Fibroblast of villous mesenchyme (primary cell): ENCODE measurements around the gene PKP1. TPM values are rescaled to one million over a fixed set of nuclear protein-coding genes. Genes with fewer than 3 reads are reported as not detected.

Experiments used
- DNase-seq: peaks from one replicate; pipeline ENCODE4 v3.0.0-alpha.2; 2010; ENCODE audit warnings: low read depth
- H3K4me3 ChIP-seq: 2 replicates; pipeline ENCODE4 v1.5.1; 2011; ENCODE audit warnings: low read depth, mild to moderate bottlenecking, low read length
- total RNA-seq: library from RNA; depleted of rRNA; stranded (reverse); fragments of >200 nt; gene quantifications from 2 replicates; pipeline ENCODE4 v1.2.3, GENCODE V29; 2012
- TF ChIP-seq, protein P1 (sequence below): IDR thresholded peaks from 2 replicates; pipeline ENCODE4 v1.5.1; 2012; ENCODE audit warnings: low read depth, mild to moderate bottlenecking, low read length; ENCODE audit not compliant: insufficient read depth

Gene PKP1
- total RNA-seq, 1 donor = not detected

DNA sequence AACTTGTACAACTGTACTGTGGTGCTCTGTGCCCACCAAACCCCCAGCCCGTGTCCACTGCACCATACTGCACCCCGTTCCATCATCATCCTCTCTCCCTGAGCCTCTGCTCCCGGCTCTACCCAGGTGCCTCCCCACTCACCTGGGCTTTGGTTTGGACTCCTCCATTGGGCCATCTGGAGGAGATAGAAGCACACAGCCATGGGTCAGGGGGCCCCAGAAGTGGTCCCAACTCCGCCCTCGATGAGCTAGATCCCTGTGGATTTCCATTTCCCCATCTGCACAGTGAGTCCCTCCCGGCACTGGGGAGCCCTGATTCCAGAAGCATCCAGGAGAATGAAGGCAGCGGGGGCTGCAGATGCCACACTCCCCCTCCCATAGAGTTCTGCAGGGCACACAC lies 83.4 kb downstream of the PKP1 start:
- H3K4me3 ChIP-seq = no peak overlapping the region
- TF ChIP-seq, protein P1, sequence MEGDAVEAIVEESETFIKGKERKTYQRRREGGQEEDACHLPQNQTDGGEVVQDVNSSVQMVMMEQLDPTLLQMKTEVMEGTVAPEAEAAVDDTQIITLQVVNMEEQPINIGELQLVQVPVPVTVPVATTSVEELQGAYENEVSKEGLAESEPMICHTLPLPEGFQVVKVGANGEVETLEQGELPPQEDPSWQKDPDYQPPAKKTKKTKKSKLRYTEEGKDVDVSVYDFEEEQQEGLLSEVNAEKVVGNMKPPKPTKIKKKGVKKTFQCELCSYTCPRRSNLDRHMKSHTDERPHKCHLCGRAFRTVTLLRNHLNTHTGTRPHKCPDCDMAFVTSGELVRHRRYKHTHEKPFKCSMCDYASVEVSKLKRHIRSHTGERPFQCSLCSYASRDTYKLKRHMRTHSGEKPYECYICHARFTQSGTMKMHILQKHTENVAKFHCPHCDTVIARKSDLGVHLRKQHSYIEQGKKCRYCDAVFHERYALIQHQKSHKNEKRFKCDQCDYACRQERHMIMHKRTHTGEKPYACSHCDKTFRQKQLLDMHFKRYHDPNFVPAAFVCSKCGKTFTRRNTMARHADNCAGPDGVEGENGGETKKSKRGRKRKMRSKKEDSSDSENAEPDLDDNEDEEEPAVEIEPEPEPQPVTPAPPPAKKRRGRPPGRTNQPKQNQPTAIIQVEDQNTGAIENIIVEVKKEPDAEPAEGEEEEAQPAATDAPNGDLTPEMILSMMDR = no peak
- no peak for DNase-seq

DNA sequence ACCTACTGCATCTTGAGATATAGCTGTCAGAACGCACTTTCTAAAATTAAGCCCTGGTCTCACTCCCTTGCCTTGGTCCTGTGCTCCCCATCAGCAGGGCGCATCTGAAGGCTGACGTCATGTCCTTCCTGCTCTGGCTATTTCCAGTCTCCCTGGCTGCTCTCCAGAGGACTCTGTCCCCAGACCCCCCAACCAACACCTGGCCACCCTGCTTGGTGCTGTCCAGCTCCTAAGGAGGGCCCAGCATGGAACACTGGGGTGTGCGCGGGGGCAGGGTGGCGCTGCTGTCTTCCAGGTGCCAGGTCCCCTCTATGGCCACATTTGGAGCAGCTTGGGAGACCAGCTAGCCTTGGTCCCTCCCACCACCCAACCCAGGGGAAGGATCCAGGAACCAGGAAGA lies 85.9 kb downstream of the PKP1 start:
- no peak for DNase-seq
- TF ChIP-seq, protein P1 = no peak
- H3K4me3 ChIP-seq = no peak overlapping the region

DNA sequence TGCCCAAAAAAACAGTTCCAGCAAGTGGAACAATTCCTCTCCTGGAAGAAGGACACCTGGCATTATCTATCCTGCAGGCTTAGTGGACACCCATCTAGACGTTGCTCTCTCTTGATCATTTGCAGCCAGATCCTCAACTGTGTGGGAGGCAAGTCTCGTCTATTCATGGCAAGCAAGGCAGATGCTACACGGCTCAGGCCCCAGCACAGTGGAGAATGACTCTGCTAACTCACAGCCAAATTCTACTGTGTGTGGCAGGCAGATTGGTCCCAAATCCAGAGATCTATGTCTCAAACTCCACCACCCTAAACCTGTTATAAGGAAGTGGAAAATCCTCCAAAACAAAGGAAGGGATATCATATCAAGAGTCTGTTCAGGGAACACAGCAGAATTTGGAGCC lies 87.2 kb downstream of the PKP1 start:
- DNase-seq = no peak
- TF ChIP-seq, protein P1 = no peak
- H3K4me3 ChIP-seq = no peak overlapping the region

DNA sequence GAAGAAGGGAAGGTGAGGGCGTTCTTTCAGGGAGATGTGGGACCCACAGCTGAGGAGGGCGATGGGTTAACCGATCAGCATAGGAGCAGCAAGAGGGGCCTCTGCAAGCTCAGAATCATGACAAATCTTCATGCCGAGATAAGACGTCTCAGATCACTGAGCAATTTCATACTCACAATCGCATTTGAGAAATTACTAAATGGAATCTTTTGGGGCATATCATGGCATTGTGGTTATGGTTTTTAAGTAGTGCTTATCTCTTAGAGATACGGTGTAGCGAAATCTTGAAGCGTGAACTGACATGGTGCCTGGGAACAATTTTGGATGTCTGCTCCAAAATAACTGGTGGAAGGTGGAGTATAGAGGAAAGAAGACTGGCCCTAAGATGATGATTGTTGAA lies 88.0 kb downstream of the PKP1 start:
- no peak for DNase-seq
- TF ChIP-seq, protein P1 = no peak
- no peak overlapping the region for H3K4me3 ChIP-seq

DNA sequence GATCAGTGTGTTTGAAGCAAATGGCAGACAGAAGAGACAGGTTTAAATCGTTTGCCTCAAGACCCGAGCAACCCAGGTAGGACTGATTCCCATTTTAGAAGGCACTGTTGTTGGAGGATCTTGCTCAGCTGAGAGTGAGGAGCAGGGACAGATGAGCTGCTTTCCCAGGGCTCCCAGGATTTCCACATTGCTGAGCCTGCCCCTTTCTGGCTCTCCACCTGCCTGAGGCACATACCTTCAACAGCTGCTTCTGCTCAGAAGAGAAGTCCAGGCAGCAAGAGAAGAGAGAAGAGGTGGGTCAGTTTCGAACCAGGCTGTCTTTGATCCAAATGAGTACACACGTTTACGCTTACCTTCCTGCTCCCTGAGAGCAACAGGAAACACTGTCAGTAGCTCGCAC lies 88.5 kb downstream of the PKP1 start:
- no peak overlapping the region for H3K4me3 ChIP-seq
- DNase-seq = no peak
- TF ChIP-seq, protein P1 = no peak

DNA sequence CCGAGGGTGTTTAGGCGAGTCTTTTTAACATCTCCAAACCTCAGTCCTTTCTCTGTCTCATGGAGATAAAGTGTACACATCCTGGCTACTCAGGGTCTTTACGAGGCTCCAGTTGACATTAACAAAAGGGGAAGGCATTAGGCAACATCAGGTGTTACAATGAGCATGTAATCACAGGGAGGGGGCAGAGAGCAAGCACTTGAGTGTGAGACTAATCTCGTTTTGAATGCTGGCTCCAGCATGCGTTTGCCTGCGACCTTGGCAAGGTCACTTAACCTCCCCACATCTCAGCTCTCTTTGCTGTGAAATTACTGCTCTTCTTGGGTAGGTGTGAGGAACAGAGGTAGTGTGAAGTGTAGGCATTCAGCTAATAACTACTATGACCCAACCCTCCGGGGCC lies 91.1 kb downstream of the PKP1 start:
- H3K4me3 ChIP-seq = no peak overlapping the region
- DNase-seq = no peak

DNA sequence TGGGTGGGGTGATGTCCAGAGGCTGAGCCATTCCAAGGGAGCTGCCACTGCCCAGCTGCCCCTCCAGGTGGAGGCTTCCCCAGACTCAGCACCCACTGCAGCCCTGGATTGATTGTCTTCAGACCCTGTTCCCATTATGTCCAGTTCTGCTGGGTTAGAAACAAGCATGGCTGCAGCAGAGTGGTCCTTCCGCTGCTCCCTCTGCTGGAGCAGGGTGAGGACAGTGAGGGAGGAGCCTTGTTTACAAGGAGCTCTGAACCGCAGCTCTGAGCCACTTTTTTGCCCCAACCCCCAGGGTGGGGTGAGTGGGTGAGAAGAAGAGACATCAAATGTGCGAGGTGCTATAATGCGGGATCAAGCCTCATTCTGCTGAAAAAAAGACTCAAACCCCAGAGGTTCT lies 91.9 kb downstream of the PKP1 start:
- H3K4me3 ChIP-seq = no peak overlapping the region
- TF ChIP-seq, protein P1 = peak; percentile 18
- DNase-seq = no peak

More for the DNA sequence above, 91.1 kb downstream of the PKP1 start:
- TF ChIP-seq, protein P1 = no peak
